Activated T-cell treated with anti-CD3 and anti-CD28 coated beads, Interleukin-2, amount 50 U/mL, for 48 hours (primary cell): Measurements from ENCODE around the gene NFRKB.
"Not testable (repeated sequence)": the region's sequence is repeated elsewhere in the genome, so short reads cannot be mapped to it uniquely, and the experiment has no call there.

Experiments
- DNase-seq, 2 experiments: peaks; one replicate each; pipeline ENCODE4 v3.0.0-alpha.2; 2020

Gene NFRKB

GRCh38 chr11:129888451-129888850 is 6.9 kb downstream of the NFRKB start:
- DNase-seq = no peak

DNA sequence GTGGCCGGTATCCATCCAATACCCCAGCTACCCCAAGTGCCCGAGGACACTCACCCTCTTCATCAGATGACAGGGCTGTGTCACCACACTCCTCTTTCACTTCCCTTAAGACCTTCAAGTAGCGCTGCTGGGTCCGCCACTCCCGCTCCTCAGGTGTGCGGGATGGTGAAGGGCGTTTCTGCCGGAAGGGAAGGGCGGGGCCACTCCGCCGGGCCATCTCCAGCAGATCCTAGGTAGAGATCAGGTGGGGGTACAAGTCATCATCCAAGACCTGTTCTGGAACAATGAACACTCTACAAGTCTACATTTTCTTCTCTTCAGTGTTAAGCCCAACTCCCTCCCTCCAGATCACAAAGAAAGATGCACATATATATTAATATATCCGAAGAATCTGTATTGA is 10.0 kb downstream of the NFRKB start:
- DNase-seq = no peak

GRCh38 chr11:129884581-129884980 is 10.8 kb downstream of the NFRKB start:
- no peak for DNase-seq

- DNase-seq = peak; percentile 66
Observed at GRCh38 chr11:129881570-129882170, 13.7 kb downstream of the NFRKB start.

- no peak for DNase-seq
Observed at GRCh38 chr11:129880311-129880710, 15.1 kb downstream of the NFRKB start.

DNA sequence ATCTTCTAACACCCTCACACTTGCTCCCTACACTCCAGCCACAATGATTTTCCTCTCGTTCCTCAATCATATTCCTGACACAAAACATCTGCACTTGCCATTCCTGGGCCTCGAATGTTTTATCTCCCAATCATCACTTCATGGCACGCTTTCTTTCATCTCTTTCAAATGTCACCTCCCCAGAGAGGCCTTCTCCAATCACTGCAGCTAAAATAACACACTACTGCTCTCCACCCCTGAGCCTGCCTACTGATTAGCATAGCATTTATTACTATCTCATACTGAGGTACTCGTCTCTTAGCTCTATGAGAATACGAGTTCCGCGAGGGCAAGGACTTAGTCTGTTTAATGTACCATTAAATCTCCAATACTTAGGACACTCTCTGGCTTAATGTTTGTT is 23.5 kb downstream of the NFRKB start:
- no peak for DNase-seq

- not testable (repeated sequence) for DNase-seq
Observed at GRCh38 chr11:129868626-129869025, 26.8 kb downstream of the NFRKB start.

DNA sequence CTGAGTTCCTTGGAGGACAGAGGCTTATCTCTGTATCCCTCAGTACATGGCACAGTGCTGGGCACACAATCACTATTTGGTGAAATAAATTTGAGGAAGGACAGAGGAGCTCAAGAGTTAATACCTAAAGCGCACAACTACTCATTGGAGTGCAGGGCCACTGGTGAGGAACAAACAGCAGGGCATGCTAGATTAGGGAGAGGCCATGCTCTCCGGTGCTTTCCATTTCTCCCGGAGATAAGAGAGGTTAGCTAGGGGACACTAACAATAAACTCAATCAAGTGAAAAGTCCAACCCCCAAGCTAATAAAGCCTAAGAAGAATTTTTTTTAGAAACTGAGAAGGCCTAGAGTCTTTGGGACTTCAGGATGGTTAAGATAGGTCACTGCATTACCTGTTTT is 29.1 kb downstream of the NFRKB start:
- no peak for DNase-seq

GRCh38 chr11:129865701-129866100 is 29.7 kb downstream of the NFRKB start:
- no peak for DNase-seq

DNA sequence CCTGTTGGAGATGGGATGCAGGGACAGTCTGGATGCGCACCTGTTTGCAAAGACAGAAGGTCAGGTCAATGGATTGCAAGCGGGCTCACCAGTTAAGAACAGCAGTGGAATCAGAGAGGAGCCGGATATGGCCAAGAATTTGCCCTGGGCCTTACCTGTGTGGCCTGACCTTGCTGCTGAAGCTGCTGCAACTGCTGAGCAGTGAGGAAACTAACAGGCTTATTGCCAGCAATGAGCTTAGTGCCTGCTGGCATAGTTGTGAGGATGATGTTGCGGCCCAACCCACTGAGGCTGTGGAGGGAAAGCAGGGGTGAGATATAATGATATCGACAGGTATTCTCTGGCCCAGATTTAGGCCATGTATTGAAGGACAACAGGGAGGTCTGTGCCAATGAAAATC is 30.6 kb downstream of the NFRKB start:
- no peak for DNase-seq

DNA sequence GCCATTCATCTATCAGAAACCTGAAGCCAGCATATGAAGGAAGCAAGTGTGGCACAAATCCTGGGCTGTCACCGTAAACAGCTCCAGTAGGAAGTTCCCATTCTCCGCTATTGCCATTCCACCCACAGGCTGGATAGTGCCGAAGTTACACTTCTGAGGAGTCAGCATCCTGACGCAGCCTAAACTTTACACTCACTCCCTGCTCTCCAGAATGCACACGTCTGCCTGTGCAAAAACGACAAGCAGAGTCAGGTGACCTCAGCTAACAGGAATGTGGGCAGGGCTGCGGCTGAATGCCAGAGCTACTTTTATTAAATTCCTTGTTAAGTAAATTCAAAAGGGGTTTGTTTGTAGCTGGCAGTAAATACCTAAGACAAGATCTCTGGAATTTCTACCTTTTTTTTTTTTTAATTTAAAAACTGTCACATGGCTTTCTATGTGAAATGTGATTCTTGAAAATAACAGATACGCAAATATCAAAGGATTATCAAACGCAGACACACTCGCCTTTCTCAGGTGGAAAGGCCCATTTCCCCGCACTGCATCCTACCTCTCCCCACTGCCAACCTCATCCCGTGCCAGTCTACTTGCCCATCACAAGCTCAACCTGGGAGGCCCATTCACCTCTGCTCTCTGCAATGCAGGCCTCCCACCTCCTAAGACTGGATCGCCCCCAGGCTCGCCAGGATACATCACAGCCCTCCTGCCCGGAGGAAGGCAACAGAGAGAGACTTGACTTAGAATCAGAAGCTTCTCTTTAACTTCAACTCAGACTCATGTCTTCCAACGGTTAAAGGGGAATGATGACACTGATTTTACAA is 33.5 kb downstream of the NFRKB start:
- no peak for DNase-seq

- no peak for DNase-seq
Observed at GRCh38 chr11:129856036-129856435, 39.3 kb downstream of the NFRKB start.

- DNase-seq = no peak
Observed at GRCh38 chr11:129855086-129855485, 40.3 kb downstream of the NFRKB start.

DNA sequence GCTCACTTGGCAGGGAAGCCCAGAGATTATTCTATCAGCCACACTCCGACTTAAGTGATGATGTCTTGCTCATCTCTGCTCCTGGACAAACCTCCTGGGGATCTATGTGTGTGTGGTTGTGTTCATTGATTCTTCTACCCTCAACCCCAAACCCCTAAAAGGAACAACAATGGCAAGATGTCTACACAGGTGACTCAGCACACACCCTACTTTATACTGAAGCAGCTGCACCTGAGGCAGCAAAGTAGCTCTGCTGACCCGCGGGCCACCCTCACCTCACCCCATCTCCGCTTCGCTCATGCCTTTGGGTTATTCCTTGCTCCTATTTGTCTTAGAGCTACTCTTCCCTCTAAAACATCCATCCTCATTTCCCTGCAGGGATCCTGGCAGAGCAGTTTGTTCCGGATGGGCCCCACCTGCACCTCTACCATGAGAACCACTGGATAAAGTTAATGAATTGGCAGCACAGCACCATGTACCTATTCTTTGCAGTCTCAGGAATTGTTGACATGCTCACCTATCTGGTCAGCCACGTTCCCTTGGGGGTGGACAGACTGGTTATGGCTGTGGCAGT is 41.1 kb downstream of the NFRKB start:
- no peak for DNase-seq

DNA sequence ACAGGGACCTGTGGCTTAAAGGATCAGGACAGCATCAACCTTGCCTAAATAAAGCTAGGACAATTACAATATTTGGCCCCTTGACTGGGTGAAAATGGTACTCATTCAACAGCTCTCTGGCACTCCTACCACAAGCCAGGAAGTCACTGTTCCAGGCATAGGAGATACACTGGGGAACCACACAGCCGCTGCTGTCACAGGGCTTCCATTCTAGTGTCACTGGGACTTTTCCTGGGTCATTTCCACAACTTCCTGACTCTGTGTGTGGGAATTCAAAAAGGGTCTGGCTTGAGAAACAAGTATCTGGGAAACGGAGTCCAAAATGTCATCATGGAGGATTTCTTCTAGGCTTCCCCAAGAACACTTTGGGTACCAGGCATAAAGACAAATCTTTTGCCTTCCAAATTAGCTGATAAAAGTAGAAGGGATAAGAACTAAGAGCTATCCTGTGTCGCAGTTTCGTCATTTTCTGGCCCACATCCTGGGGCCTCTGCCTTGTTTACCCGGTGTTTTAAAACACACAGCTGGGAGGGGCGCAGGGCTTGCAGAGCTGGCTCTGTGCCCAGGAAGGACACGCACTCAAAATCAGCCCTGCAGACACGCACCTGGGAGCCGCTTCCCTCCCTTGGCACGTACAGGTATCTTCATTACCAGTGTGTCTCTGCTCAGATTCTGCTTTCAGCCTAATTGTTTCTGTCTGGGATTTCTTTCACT is 41.7 kb downstream of the NFRKB start:
- peak; percentile 32 to 44 for DNase-seq

DNA sequence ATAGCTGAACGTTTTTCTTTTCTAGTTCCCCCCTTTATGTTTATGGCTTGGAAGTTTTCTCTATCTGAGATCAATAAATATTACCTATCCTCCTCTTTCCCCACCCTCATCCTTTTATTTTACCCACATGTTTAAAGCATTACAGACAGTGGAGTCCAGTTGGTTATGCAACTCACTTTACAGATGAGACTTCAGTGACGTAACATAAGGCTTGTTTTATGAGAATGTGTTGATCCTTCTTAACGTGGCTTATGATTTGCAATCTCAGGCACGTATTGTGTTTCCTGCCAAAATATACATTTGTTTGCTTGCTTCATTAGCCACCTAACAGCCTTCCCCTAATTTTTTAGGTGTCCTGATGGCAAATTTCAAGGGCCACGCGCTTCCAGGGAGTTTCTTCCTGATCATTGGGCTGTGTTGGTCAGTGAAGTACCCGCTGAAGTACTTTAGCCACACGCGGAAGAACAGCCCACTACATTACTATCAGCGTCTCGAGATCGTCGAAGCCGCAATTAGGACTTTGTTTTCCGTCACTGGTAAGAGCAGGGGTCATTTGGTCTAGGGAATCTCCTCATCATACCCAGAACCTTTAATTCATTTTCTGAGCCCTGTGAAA is 43.1 kb downstream of the NFRKB start:
- no peak for DNase-seq

- DNase-seq = no peak
Observed at GRCh38 chr11:129849447-129850130, 45.8 kb downstream of the NFRKB start.

DNA sequence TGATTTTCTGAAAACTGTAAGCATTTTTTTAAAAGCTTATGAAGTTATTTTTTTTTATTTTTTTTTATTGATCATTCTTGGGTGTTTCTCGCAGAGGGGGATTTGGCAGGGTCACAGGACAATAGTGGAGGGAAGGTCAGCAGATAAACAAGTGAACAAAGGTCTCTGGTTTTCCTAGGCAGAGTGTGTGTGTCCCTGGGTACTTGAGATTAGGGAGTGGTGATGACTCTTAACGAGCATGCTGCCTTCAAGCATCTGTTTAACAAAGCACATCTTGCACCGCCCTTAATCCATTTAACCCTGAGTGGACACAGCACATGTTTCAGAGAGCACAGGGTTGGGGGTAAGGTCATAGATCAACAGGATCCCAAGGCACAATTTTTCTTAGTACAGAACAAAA is 48.0 kb downstream of the NFRKB start:
- not testable (repeated sequence) for DNase-seq

DNA sequence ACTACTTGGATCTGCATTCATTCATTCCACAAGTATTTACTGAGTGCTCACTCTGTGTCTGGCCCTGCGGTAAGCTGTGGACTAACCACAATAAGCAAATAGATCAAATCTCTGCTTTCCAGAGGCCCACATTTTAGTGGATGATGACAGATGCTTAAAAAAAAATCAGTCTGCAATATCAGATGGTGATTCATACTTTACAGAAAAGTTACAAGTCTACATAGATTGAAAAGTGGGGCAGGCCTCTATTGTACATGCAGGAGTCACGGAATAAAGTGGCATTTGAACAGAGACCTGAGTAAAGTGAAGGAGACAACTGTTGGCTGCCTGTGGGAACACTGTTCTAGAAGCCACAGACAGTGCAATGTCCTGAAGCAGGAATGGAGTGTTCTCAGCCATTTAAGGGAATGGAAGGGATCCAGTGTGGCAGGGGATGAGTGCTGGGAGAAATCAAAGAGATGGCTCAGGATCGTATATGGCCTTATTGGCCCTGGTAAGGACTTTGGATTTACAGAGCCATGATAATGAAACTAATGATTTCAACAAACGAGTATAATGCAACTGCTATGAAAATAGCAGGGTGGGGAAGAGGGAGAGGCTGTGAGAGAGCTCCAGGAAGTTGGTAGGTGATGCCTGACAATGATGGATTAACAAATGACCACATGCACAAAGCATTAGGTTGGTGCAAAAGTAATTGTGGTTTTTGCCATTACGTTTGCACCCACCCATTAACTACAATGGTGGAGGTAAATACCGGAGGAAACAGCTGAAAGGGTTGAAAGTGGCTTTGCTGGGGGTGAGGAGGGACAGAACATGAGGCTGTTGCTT is 48.7 kb downstream of the NFRKB start:
- no peak for DNase-seq
